Vagina (tissue), 2 donors: ENCODE data around the gene BATF.

Experiments used
- POLR2A ChIP-seq, 2 donors: fragments of 450-650 bp; IDR thresholded peaks; one replicate each; pipeline ENCODE4 v1.6.1; 2017; ENCODE audit warnings: antibody characterized with exemption in 2 of 2, mild to moderate bottlenecking in 2 of 2, moderate library complexity in 2 of 2
- POLR2AphosphoS5 ChIP-seq, 2 donors: sonication (generic); formaldehyde crosslinking; IDR thresholded peaks; one replicate each; pipeline ENCODE4 v1.9.0; 2017; ENCODE audit warnings: antibody characterized with exemption in 2 of 2, mild to moderate bottlenecking in 2 of 2, low read depth in 1 of 2; ENCODE audit not compliant: insufficient read depth in 1 of 2
- TF ChIP-seq, protein P1 (sequence below), 3 experiments: fragments of 450-650 bp in 2 of 3; fragments of 200-600 bp in 1 of 3; sonication (generic) in 1 of 3; IDR thresholded peaks; one replicate each; pipeline ENCODE4 v1.5.1; 2017 to 2019; ENCODE audit warnings: antibody characterized with exemption in 3 of 3, mild to moderate bottlenecking in 2 of 3, moderate library complexity in 2 of 3

DNA sequence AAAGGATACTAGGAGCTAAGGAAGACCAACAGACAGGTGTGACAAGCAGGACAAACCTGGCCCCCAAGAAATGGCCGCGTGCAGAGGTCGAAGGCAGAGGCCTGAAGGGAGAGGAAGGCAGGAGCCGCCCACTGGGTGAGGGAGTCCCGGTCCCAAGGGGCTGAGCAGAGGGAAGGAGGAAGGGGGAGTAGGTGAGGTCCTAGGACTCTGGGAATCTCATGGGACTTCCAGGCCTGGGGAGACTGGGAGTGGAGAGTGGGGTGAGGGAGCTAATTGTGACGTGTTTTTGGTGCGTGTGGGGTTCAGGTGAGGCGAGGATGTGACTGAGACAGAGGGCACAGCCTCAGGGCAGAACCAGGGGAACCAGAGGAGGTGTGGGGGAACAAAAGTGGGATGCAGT lies 44.5 kb downstream of the BATF start:
- TF ChIP-seq POLR2A (IDR thresholded peaks at IDR 0.05) (no peak), POLR2AphosphoS5 (IDR thresholded peaks at IDR 0.05; ENCODE audit: insufficient read depth in 1 of 2, low read depth in 1 of 2) (no peak)
- TF ChIP-seq, protein P1, sequence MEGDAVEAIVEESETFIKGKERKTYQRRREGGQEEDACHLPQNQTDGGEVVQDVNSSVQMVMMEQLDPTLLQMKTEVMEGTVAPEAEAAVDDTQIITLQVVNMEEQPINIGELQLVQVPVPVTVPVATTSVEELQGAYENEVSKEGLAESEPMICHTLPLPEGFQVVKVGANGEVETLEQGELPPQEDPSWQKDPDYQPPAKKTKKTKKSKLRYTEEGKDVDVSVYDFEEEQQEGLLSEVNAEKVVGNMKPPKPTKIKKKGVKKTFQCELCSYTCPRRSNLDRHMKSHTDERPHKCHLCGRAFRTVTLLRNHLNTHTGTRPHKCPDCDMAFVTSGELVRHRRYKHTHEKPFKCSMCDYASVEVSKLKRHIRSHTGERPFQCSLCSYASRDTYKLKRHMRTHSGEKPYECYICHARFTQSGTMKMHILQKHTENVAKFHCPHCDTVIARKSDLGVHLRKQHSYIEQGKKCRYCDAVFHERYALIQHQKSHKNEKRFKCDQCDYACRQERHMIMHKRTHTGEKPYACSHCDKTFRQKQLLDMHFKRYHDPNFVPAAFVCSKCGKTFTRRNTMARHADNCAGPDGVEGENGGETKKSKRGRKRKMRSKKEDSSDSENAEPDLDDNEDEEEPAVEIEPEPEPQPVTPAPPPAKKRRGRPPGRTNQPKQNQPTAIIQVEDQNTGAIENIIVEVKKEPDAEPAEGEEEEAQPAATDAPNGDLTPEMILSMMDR (IDR thresholded peaks at IDR 0.05) = no peak
